Heart left ventricle (tissue), 16 donors: ENCODE results near the gene PAGR1. TPM values are rescaled to one million over a fixed set of nuclear protein-coding genes. Genes with fewer than 3 reads are reported as not detected.
A peak's percentile ranks its signal among the peaks of the same experiment; 100 is the strongest.

ENCODE experiments used
- ATAC-seq, 4 donors: fragments of 200-7000 bp; cut with Tn5 transposase; one replicate each; pipeline ENCODE4 v1.9.1; 2020 to 2022; ENCODE audit warnings: moderate library complexity in 4 of 4, mild to moderate bottlenecking in 3 of 4, moderate number of reproducible peaks in 1 of 4
- DNase-seq, 5 donors: peaks; one replicate each; pipeline ENCODE4 v3.0.0-alpha.2; 2020
- H3K27ac ChIP-seq, 12 donors: fragments of 200-600 bp; sonication (generic) in 4 of 12; one replicate each; pipeline versions ENCODE4 v1.5.0 to v1.8.0; 2016 to 2022; ENCODE audit warnings: mild to moderate bottlenecking in 2 of 12
- H3K27me3 ChIP-seq, 9 donors: fragments of 200-600 bp; sonication (generic) in 2 of 9; one replicate each; pipeline versions ENCODE4 v1.5.1 to v1.8.0; 2016 to 2022; ENCODE audit warnings: mild to moderate bottlenecking in 3 of 9
- H3K36me3 ChIP-seq, 9 donors: fragments of 200-600 bp; sonication (generic) in 2 of 9; one replicate each; pipeline versions ENCODE4 v1.5.0 to v1.8.0; 2018 to 2022; ENCODE audit warnings: mild to moderate bottlenecking in 2 of 9
- H3K4me1 ChIP-seq, 12 donors: fragments of 200-600 bp; sonication (generic) in 4 of 12; one replicate each; pipeline versions ENCODE4 v1.5.0 to v1.8.0; 2016 to 2022; ENCODE audit warnings: mild to moderate bottlenecking in 3 of 12
- H3K4me3 ChIP-seq, 12 donors: fragments of 200-600 bp; sonication (generic) in 4 of 12; one replicate each; pipeline versions ENCODE4 v1.5.0 to v1.8.0; 2017 to 2022; ENCODE audit warnings: mild to moderate bottlenecking in 9 of 12, moderate library complexity in 4 of 12
- H3K9me3 ChIP-seq, 12 donors: fragments of 200-600 bp; sonication (generic) in 4 of 12; one replicate each; pipeline versions ENCODE4 v1.5.0 to v1.8.0; 2016 to 2022; ENCODE audit warnings: mild to moderate bottlenecking in 1 of 12
- CTCF ChIP-seq, 12 donors: fragments of 200-600 bp; sonication (generic) in 4 of 12; IDR thresholded peaks; one replicate each; pipeline versions ENCODE4 v1.5.0 to v1.8.0; 2018 to 2022; ENCODE audit warnings: antibody characterized with exemption in 12 of 12, mild to moderate bottlenecking in 5 of 12
- POLR2A ChIP-seq, 2 donors: fragments of 450-650 bp; IDR thresholded peaks; one replicate each; pipeline ENCODE4 v1.6.1; 2017; ENCODE audit warnings: antibody characterized with exemption in 2 of 2, mild to moderate bottlenecking in 2 of 2, moderate library complexity in 2 of 2
- WGBS, 4 donors: extraction: QIAGEN DNeasy Blood & Tissue Kit in 2 of 4; methylation state at CpG; one replicate each; pipeline versions ENCODE4 v1.1.5 to v1.1.7; 2013 to 2018; 5-methylcytosine and 5-hydroxymethylcytosine counted together
- intact Hi-C, 10 donors: fragments of 100-400 bp; cut with DNase I; formaldehyde crosslinking; loops; one replicate each; pipeline versions ENCODE4 v1.11.1 to v1.14.2; 2022
- polyA plus RNA-seq, 2 donors: library from polyadenylated mRNA; stranded (reverse); fragments of 200-250 nt; gene quantifications; one replicate each; pipeline ENCODE4 v1.2.3, GENCODE V29; 2013
- total RNA-seq, 9 donors: library from RNA; depleted of rRNA in 2 of 9; stranded (reverse); fragments of >200 nt in 2 of 9; fragmentation: NEBNext Ultra II Directional in 3 of 9; extraction: Animal tissue kit (Norgen Biotek cat#: 25700) in 3 of 9; gene quantifications; one replicate each; pipeline versions ENCODE4 v1.1.0 to v1.2.4, GENCODE V29; 2016 to 2023
- donor health status: ischemic (EF 13 %, LVEDD 7.1; RV severe dilation, severe dysfunction).
- donor health status: healthy with polysubstance abuse.
- donor health status: DM: no; HTN: yes; CAD: no.
- donor health status: DM: no; HTN: no; CAD: no.
- donor health status: ischemic (EF 25% LVEDD 6.9; RV normal size, moderate dysfunction).
- donor health status: ischemic (EF 25% LVEDD 5.7; RV mildly dilated, moderate dysfunction).
- donor health status: healthy.
- donor health status: DM: yes; HTN: yes; CAD: no.
- donor health status: ischemic (EF 35%, LVEDD 5.7; RV mildly dilated, moderate dysfunction).
- donor health status: nonischemic (EF 11% LVEDD 7.7; RV severe dilation, severe dysfunction).
- donor health status: DM: yes; HTN: yes; CAD: no.
- donor health status: PGD.
- donor health status: ischemic (EF 29% LVEDD 5.4; RV normal size, mild dysfunction).
- donor health status: nonischemic (EF 23%, LVEDD 6.1; RV moderate dilation, normal function).

The PAGR1 gene
- total and polyA plus RNA-seq, 11 donors = 10.8 to 32.9 (median 12.7) TPM

GRCh38 chr16:29843931-29844330, 28.0 kb downstream of the PAGR1 start:
- ATAC-seq (no peak), DNase-seq (no peak)
- intact Hi-C loops = loop anchor here in 1 of 10 donors (10.0 kb wide), 1 partner anchor 149 kb away; no protein-coding TSS in a partner anchor
- no peak overlapping the region for H3K27ac ChIP-seq
- TF ChIP-seq POLR2A (IDR thresholded peaks at IDR 0.05) (no peak), CTCF (IDR thresholded peaks at IDR 0.05) (no peak)
- H3K4me1 ChIP-seq = peaks cover 0 to 6% (median 0%) of the 10 kb centered on the region in 12 donors
- no peaks in the 10 kb centered on the region for H3K27me3 ChIP-seq
- H3K9me3 ChIP-seq = no peaks in the 10 kb centered on the region
- WGBS, 4 donors = 90 to 94% (median 93%) methylated on average over 7 to 8 of the region's 8 CpGs
- H3K4me3 ChIP-seq = no peak overlapping the region
- peaks cover 0 to 96% (median 82%) of the 10 kb centered on the region in 9 donors for H3K36me3 ChIP-seq

GRCh38 chr16:29844575-29845331, 28.8 kb downstream of the PAGR1 start:
- peak overlapping the region in 2 of 12 donors; percentile 24 to 50 for H3K27ac ChIP-seq
- ATAC-seq (peak in 1 of 4 donors; percentile 16), DNase-seq (no peak)
- H3K27me3 ChIP-seq = no peaks in the 10 kb centered on the region
- intact Hi-C loops = loop anchor here in 5 of 10 donors (5.0 to 10.0 kb wide), 4 partner anchors 32 to 150 kb away; partner anchors contain the start of genes PRRT2 (in 3 of the 5) and KIF22 (in 1 of the 5)
- 90 to 93% (median 92%) methylated on average over 27 to 28 of the region's 28 CpGs for WGBS, 4 donors
- H3K9me3 ChIP-seq = no peaks in the 10 kb centered on the region
- peaks cover 0 to 88% (median 79%) of the 10 kb centered on the region in 9 donors for H3K36me3 ChIP-seq
- H3K4me1 ChIP-seq = peaks cover 0 to 6% (median 0%) of the 10 kb centered on the region in 12 donors
- TF ChIP-seq CTCF (IDR thresholded peaks at IDR 0.05) (no peak), POLR2A (IDR thresholded peaks at IDR 0.05) (no peak)
- H3K4me3 ChIP-seq = no peak overlapping the region

- no peaks in the 10 kb centered on the region for H3K27me3 ChIP-seq
- WGBS, 4 donors = 95 to 96% (median 96%) methylated on average over 18 of the region's 18 CpGs
- peak overlapping the region in 1 of 12 donors; percentile 50 for H3K27ac ChIP-seq
- peaks cover 0 to 79% (median 70%) of the 10 kb centered on the region in 9 donors for H3K36me3 ChIP-seq
- H3K4me1 ChIP-seq = peaks cover 0 to 3% (median 0%) of the 10 kb centered on the region in 12 donors
- ATAC-seq = no peak
- no peak for DNase-seq
- no peak overlapping the region for H3K4me3 ChIP-seq
- no peaks in the 10 kb centered on the region for H3K9me3 ChIP-seq
- no peak for TF ChIP-seq CTCF (IDR thresholded peaks at IDR 0.05)
- no peak for TF ChIP-seq POLR2A (IDR thresholded peaks at IDR 0.05)
- intact Hi-C loops = loop anchor here in 5 of 10 donors (5.0 to 10.0 kb wide), 4 partner anchors 33 to 151 kb away; partner anchors contain the start of genes PRRT2 (in 3 of the 5) and KIF22 (in 1 of the 5)
Observed at GRCh38 chr16:29845656-29846055, 29.7 kb downstream of the PAGR1 start.
